ENCODE data around the gene C6orf132. TPM values are rescaled to one million over a fixed set of nuclear protein-coding genes. Genes with fewer than 3 reads are reported as not detected.

Gene C6orf132
- total and polyA plus RNA-seq, 9 of the 15 experiments (the other 6 are each of a cell fraction or from before 2014, with no cell fraction given): 0.06 to 0.35 (median 0.14) TPM

GRCh38 chr6:42090819-42091717 lies 51.4 kb downstream of the C6orf132 start (continued):
- TF ChIP-seq YY1 (IDR thresholded peaks at IDR 0.05; ENCODE audit: borderline replicate concordance in 1 of 3, control insufficient read depth in 1 of 3, extremely low read depth in 1 of 3, insufficient read depth in 3 of 3, insufficient read length in 1 of 3, insufficient replicate concordance in 2 of 3, low read depth in 1 of 3, low read length in 2 of 3) (no peak), TFE3 (CRISPR knock-in tag; IDR thresholded peaks at IDR 0.05) (no peak), BRF1 (IDR thresholded peaks at IDR 0.05; ENCODE audit: borderline replicate concordance, extremely low read depth, insufficient read length) (no peak), SPI1 (IDR thresholded peaks at IDR 0.05; ENCODE audit: borderline replicate concordance, low read depth, low read length) (no peak), FOXK1 (CRISPR knock-in tag; IDR thresholded peaks at IDR 0.05; ENCODE audit: borderline replicate concordance) (no peak), CHD4 (IDR thresholded peaks at IDR 0.05; ENCODE audit: insufficient read depth, insufficient replicate concordance, low read depth, low read length, poor library complexity, severe bottlenecking) (no peak), ZNF282 (CRISPR knock-in tag; IDR thresholded peaks at IDR 0.05) (no peak), HDAC1 (IDR thresholded peaks at IDR 0.05) (0 out of 4 replicates have a peak, but pooled peaks of 1 of the 2 experiments have one; percentile 27), NR1H2 (CRISPR knock-in tag; IDR thresholded peaks at IDR 0.05) (no peak), SREBF2 (CRISPR knock-in tag; IDR thresholded peaks at IDR 0.05) (no peak), ZKSCAN1 (IDR thresholded peaks at IDR 0.05; ENCODE audit: low read depth, low read length) (no peak), STAT6 (CRISPR knock-in tag; IDR thresholded peaks at IDR 0.05) (no peak), FIP1L1 (IDR thresholded peaks at IDR 0.05; ENCODE audit: low read depth, low read length, poor library complexity, severe bottlenecking) (no peak), SRSF3 (IDR thresholded peaks at IDR 0.05; ENCODE audit: insufficient read depth, low read length) (no peak), EGR1 (conservative IDR thresholded peaks at IDR 0.05) (no peak; the same call in 1 of the 2 replicates), HOXB6 (CRISPR knock-in tag; IDR thresholded peaks at IDR 0.05; ENCODE audit: borderline replicate concordance) (no peak)

Data from K562 (cell line).